K562 (cell line): ENCODE measurements around the gene DNAAF3. TPM values are rescaled to one million over a fixed set of nuclear protein-coding genes. Genes with fewer than 3 reads are reported as not detected.
A peak's percentile ranks its signal among the peaks of the same experiment; 100 is the strongest.

ENCODE experiments used
- FOXP1 ChIP-seq: sonication (generic); formaldehyde crosslinking; IDR thresholded peaks from 2 replicates; pipeline ENCODE4 v1.8.0; 2022; ENCODE audit warnings: mild to moderate bottlenecking, missing genetic modification reagents
- GABPB1 ChIP-seq: sonication (generic); formaldehyde crosslinking; IDR thresholded peaks from 2 replicates; pipeline ENCODE4 v1.8.0; 2022; ENCODE audit warnings: mild to moderate bottlenecking, missing genetic modification reagents
- KDM4B ChIP-seq, 2 experiments: fragments of 450-650 bp in 1 of 2; sonication (generic) in 1 of 2; IDR thresholded peaks; 2 replicates each; pipeline ENCODE4 v1.6.1; 2016 to 2017; ENCODE audit warnings: borderline replicate concordance in 2 of 2, antibody characterized with exemption in 1 of 2, low read depth in 1 of 2, mild to moderate bottlenecking in 1 of 2
- NR2C2 ChIP-seq, 2 experiments: fragments of 200-800 bp in 1 of 2; sonication (Bioruptor generic) in 1 of 2; sonication (generic) in 1 of 2; formaldehyde crosslinking in 1 of 2; IDR thresholded peaks; 2 replicates each; pipeline versions ENCODE4 v1.6.1 to v1.8.0; 2016 to 2022; ENCODE audit warnings: mild to moderate bottlenecking in 1 of 2, missing compliant biosample characterization in 1 of 2, missing genetic modification characterization in 1 of 2, missing genetic modification reagents in 1 of 2
- SLC30A9 ChIP-seq: fragments of 250-450 bp; sonication (Bioruptor Pico); IDR thresholded peaks from 2 replicates; pipeline ENCODE4 v1.8.0; 2022; ENCODE audit warnings: mild to moderate bottlenecking, moderate library complexity
- SRSF3 ChIP-seq: fragments of 200-400 bp; formaldehyde crosslinking; IDR thresholded peaks from 2 replicates; pipeline ENCODE4 v1.6.1; 2016; ENCODE audit warnings: mild to moderate bottlenecking, low read length, moderate library complexity; ENCODE audit not compliant: insufficient read depth
- TCF3 ChIP-seq: sonication (generic); formaldehyde crosslinking; IDR thresholded peaks from 2 replicates; pipeline ENCODE4 v1.4.0; 2020; ENCODE audit warnings: mild to moderate bottlenecking, missing genetic modification reagents
- ZFPM2 ChIP-seq: fragments of 250-450 bp; sonication (Bioruptor Pico); IDR thresholded peaks from 2 replicates; pipeline ENCODE4 v1.5.1; 2022; ENCODE audit warnings: mild to moderate bottlenecking
- ZNF12 ChIP-seq: sonication (generic); formaldehyde crosslinking; IDR thresholded peaks from 2 replicates; pipeline ENCODE4 v1.4.0; 2020; ENCODE audit warnings: mild to moderate bottlenecking, missing genetic modification reagents
- ZNF408 ChIP-seq: fragments of 250-450 bp; sonication (Bioruptor Pico); IDR thresholded peaks from 2 replicates; pipeline ENCODE4 v1.4.0; 2020; ENCODE audit warnings: low read depth, mild to moderate bottlenecking, moderate library complexity
- polyA plus RNA-seq, 8 experiments: library from polyadenylated mRNA; depleted of rRNA in 4 of 8; stranded (reverse) in 5 of 8; unstranded in 3 of 8; fragments of >200 nt; fragmentation: Nextera tagmentation in 2 of 8; fragmentation: Illumina TruSeq in 1 of 8; extraction: Ambion mirVana in 2 of 8; extraction: Trizol in 1 of 8; gene quantifications; 2 replicates each; pipeline versions ENCODE4 v1.2.1 to v1.2.3, GENCODE V29; 2011 to 2014; ENCODE audit warnings: inconsistent platforms in 1 of 8, missing spikeins in 1 of 8
- total RNA-seq, 7 experiments: library from RNA; depleted of rRNA in 6 of 7; stranded (reverse); fragments of >200 nt in 6 of 7; fragmentation: Illumina TruSeq in 2 of 7; extraction: Trizol in 2 of 7; gene quantifications; 2 replicates each; pipeline versions ENCODE4 v1.2.1 to v1.2.3, GENCODE V29; 2011 to 2021; ENCODE audit warnings: low replicate concordance in 1 of 7
- TF ChIP-seq, protein P1 (sequence below), 2 experiments: fragments of 150-350 bp in 1 of 2; IDR thresholded peaks; 2 replicates each; pipeline ENCODE4 v1.6.1; 2012 to 2016; ENCODE audit warnings: low read depth in 2 of 2, low read length in 2 of 2, mild to moderate bottlenecking in 1 of 2, moderate library complexity in 1 of 2
- TF ChIP-seq, protein P2 (sequence below): fragments of 450-650 bp; conservative IDR thresholded peaks from 2 replicates; pipeline ENCODE4 v1.6.1; 2016; ENCODE audit warnings: missing genetic modification characterization, low read depth, mild to moderate bottlenecking, missing compliant biosample characterization, moderate library complexity
- TF ChIP-seq, protein P3 (sequence below): fragments of 200-800 bp; sonication (Bioruptor generic); IDR thresholded peaks from 2 replicates; pipeline ENCODE4 v1.6.1; 2016; ENCODE audit warnings: missing genetic modification characterization, missing compliant biosample characterization
- TF ChIP-seq, protein P4 (sequence below): sonication (generic); formaldehyde crosslinking; IDR thresholded peaks from 2 replicates; pipeline ENCODE4 v1.8.0; 2023; ENCODE audit warnings: mild to moderate bottlenecking, missing genetic modification reagents

Gene DNAAF3
- total and polyA plus RNA-seq, 9 of the 15 experiments (the other 6 are each of a cell fraction or from before 2014, with no cell fraction given): 21.6 to 61.5 (median 43.0) TPM

DNA sequence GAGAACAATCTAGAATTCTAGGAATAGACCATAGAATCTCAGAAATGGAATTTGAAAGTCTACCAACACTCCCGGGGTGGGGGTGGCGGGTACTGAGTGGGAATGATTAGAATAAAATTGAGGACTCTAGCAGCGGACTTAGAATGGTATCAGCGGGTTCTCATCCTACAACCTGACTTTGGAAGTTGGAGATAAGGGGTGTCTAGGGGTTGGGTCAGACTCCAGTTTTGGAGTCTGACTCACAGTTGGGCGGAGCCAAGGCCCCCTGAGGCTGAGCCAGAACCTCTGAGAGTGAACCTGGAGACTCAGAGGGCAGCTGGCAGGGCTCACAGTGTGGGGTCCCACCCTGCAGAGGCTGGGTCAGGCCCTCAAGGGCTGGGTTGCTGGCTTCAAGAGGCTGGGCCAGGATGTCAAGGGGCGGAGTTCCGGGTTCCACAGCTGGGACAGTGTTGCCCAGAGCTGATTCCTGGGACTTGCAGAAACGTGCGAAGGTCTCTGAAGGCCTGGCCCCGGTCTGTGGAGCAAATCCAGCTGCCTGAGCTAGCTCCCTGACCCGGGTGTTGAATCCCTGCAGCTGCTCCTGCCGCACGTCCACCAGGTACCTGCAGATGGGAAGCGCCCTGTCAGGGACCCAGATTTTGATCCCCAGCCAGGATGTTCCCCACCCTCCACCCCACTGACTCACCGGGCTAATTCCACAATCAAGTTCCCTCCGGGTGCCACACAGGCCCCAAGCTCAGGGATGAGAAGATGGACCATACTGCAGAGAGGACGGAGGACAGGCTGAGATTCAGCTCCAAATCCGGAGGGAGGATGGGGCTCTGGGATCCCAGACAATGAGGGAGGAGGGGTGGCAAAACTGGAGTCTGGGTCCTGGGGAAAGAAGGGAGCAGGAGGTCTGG is 7.3 kb downstream of the DNAAF3 start (continued):
- TF ChIP-seq, protein P1, sequence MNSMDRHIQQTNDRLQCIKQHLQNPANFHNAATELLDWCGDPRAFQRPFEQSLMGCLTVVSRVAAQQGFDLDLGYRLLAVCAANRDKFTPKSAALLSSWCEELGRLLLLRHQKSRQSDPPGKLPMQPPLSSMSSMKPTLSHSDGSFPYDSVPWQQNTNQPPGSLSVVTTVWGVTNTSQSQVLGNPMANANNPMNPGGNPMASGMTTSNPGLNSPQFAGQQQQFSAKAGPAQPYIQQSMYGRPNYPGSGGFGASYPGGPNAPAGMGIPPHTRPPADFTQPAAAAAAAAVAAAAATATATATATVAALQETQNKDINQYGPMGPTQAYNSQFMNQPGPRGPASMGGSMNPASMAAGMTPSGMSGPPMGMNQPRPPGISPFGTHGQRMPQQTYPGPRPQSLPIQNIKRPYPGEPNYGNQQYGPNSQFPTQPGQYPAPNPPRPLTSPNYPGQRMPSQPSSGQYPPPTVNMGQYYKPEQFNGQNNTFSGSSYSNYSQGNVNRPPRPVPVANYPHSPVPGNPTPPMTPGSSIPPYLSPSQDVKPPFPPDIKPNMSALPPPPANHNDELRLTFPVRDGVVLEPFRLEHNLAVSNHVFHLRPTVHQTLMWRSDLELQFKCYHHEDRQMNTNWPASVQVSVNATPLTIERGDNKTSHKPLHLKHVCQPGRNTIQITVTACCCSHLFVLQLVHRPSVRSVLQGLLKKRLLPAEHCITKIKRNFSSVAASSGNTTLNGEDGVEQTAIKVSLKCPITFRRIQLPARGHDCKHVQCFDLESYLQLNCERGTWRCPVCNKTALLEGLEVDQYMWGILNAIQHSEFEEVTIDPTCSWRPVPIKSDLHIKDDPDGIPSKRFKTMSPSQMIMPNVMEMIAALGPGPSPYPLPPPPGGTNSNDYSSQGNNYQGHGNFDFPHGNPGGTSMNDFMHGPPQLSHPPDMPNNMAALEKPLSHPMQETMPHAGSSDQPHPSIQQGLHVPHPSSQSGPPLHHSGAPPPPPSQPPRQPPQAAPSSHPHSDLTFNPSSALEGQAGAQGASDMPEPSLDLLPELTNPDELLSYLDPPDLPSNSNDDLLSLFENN (IDR thresholded peaks at IDR 0.05; ENCODE audit: low read depth in 2 of 2, low read length in 2 of 2): peak in 1 of 2 experiments; percentile 9; a peak in 1 of 4 replicates
- TF ChIP-seq SRSF3 (no peak), FOXP1 (CRISPR knock-in tag) (no peak), GABPB1 (CRISPR knock-in tag) (0 out of 2 replicates have a peak, but pooled peaks have one; percentile 37), KDM4B (IDR thresholded peaks at IDR 0.05; ENCODE audit: borderline replicate concordance in 2 of 2, low read depth in 1 of 2) (no peak), TCF3 (CRISPR knock-in tag) (peak; percentile 87), ZNF12 (CRISPR knock-in tag) (no peak), ZNF408 (CRISPR knock-in tag) (no peak), ZFPM2 (CRISPR knock-in tag) (no peak), SLC30A9 (CRISPR knock-in tag) (no peak), NR2C2 (CRISPR knock-in tag; IDR thresholded peaks at IDR 0.05) (no peak), NR2C2 (tag; IDR thresholded peaks at IDR 0.05) (peak; percentile 45; the same call in 1 of the 2 replicates)
- TF ChIP-seq, protein P2, sequence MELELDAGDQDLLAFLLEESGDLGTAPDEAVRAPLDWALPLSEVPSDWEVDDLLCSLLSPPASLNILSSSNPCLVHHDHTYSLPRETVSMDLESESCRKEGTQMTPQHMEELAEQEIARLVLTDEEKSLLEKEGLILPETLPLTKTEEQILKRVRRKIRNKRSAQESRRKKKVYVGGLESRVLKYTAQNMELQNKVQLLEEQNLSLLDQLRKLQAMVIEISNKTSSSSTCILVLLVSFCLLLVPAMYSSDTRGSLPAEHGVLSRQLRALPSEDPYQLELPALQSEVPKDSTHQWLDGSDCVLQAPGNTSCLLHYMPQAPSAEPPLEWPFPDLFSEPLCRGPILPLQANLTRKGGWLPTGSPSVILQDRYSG (tag): no peak
- TF ChIP-seq, protein P3, sequence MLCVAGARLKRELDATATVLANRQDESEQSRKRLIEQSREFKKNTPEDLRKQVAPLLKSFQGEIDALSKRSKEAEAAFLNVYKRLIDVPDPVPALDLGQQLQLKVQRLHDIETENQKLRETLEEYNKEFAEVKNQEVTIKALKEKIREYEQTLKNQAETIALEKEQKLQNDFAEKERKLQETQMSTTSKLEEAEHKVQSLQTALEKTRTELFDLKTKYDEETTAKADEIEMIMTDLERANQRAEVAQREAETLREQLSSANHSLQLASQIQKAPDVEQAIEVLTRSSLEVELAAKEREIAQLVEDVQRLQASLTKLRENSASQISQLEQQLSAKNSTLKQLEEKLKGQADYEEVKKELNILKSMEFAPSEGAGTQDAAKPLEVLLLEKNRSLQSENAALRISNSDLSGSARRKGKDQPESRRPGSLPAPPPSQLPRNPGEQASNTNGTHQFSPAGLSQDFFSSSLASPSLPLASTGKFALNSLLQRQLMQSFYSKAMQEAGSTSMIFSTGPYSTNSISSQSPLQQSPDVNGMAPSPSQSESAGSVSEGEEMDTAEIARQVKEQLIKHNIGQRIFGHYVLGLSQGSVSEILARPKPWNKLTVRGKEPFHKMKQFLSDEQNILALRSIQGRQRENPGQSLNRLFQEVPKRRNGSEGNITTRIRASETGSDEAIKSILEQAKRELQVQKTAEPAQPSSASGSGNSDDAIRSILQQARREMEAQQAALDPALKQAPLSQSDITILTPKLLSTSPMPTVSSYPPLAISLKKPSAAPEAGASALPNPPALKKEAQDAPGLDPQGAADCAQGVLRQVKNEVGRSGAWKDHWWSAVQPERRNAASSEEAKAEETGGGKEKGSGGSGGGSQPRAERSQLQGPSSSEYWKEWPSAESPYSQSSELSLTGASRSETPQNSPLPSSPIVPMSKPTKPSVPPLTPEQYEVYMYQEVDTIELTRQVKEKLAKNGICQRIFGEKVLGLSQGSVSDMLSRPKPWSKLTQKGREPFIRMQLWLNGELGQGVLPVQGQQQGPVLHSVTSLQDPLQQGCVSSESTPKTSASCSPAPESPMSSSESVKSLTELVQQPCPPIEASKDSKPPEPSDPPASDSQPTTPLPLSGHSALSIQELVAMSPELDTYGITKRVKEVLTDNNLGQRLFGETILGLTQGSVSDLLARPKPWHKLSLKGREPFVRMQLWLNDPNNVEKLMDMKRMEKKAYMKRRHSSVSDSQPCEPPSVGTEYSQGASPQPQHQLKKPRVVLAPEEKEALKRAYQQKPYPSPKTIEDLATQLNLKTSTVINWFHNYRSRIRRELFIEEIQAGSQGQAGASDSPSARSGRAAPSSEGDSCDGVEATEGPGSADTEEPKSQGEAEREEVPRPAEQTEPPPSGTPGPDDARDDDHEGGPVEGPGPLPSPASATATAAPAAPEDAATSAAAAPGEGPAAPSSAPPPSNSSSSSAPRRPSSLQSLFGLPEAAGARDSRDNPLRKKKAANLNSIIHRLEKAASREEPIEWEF: no peak
- TF ChIP-seq, protein P4, sequence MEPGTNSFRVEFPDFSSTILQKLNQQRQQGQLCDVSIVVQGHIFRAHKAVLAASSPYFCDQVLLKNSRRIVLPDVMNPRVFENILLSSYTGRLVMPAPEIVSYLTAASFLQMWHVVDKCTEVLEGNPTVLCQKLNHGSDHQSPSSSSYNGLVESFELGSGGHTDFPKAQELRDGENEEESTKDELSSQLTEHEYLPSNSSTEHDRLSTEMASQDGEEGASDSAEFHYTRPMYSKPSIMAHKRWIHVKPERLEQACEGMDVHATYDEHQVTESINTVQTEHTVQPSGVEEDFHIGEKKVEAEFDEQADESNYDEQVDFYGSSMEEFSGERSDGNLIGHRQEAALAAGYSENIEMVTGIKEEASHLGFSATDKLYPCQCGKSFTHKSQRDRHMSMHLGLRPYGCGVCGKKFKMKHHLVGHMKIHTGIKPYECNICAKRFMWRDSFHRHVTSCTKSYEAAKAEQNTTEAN: no peak
